NCI-H146 treated with DMSO at 0.1 percent for 48 hours (cell line): ENCODE data around the gene ZNF429.
"Not testable (repeated sequence)": the region's sequence is repeated elsewhere in the genome, so short reads cannot be mapped to it uniquely, and the experiment has no call there.

Experiments used
- DNase-seq: peaks from one replicate; lab custom pipeline; 2025; ENCODE audit not compliant: unreplicated experiment; lab: John Stamatoyannopoulos, UW

Gene ZNF429

GRCh38 chr19:21512609-21513008, 7.2 kb downstream of the ZNF429 start:
- DNase-seq, result not testable (repeated sequence)

- no peak for DNase-seq
These were observed 8.2 kb downstream of the ZNF429 start for GRCh38 chr19:21513651-21514050.

- DNase-seq, result no peak
These were observed 14.1 kb downstream of the ZNF429 start for GRCh38 chr19:21519488-21519887.

- DNase-seq, result no peak
These were observed 27.5 kb downstream of the ZNF429 start for GRCh38 chr19:21532904-21533303.

GRCh38 chr19:21536741-21537290, 31.4 kb downstream of the ZNF429 start:
- DNase-seq, result not testable (repeated sequence)

- no peak for DNase-seq
These were observed 54.0 kb downstream of the ZNF429 start for GRCh38 chr19:21559444-21559843.

- no peak for DNase-seq
These were observed 59.0 kb downstream of the ZNF429 start for GRCh38 chr19:21564406-21564805.

GRCh38 chr19:21566073-21566472, 60.7 kb downstream of the ZNF429 start:
- DNase-seq, result no peak

- DNase-seq, result not testable (repeated sequence)
These were observed 62.4 kb downstream of the ZNF429 start for GRCh38 chr19:21567806-21568205.

- DNase-seq, result peak; percentile 85
These were observed 63.6 kb downstream of the ZNF429 start for GRCh38 chr19:21568816-21569493.

GRCh38 chr19:21569494-21569865, 64.1 kb downstream of the ZNF429 start:
- DNase-seq, result peak; percentile 61

GRCh38 chr19:21571316-21571715, 65.9 kb downstream of the ZNF429 start:
- DNase-seq, result no peak

GRCh38 chr19:21574607-21575006, 69.2 kb downstream of the ZNF429 start:
- DNase-seq, result no peak

GRCh38 chr19:21576481-21576880, 71.1 kb downstream of the ZNF429 start:
- no peak for DNase-seq

- no peak for DNase-seq
These were observed 74.7 kb downstream of the ZNF429 start for GRCh38 chr19:21580101-21580500.

GRCh38 chr19:21580818-21581217, 75.4 kb downstream of the ZNF429 start:
- no peak for DNase-seq

- no peak for DNase-seq
These were observed 76.3 kb downstream of the ZNF429 start for GRCh38 chr19:21581646-21582240.

- DNase-seq, result no peak
These were observed 79.1 kb downstream of the ZNF429 start for GRCh38 chr19:21584537-21584936.

GRCh38 chr19:21585281-21585890, 80.0 kb downstream of the ZNF429 start:
- DNase-seq, result no peak

GRCh38 chr19:21586311-21587116, 81.1 kb downstream of the ZNF429 start:
- no peak for DNase-seq

GRCh38 chr19:21587117-21587461, 81.7 kb downstream of the ZNF429 start:
- no peak for DNase-seq
